Stomach smooth muscle (tissue), 2 donors: ENCODE results near the gene MCM3AP.

Experiments used
- H3K27ac ChIP-seq: one replicate; pipeline ENCODE4 v1.7.0; 2013; ENCODE audit warnings: mild to moderate bottlenecking, low read length, inconsistent platforms
- H3K27me3 ChIP-seq, 2 donors: one replicate each; pipeline ENCODE4 v1.7.0; 2013; ENCODE audit warnings: low read length in 2 of 2; ENCODE audit not compliant: insufficient read depth in 2 of 2, control insufficient read depth in 1 of 2
- H3K36me3 ChIP-seq, 2 donors: one replicate each; pipeline ENCODE4 v1.7.0; 2013; ENCODE audit warnings: low read length in 2 of 2; ENCODE audit not compliant: control insufficient read depth in 2 of 2, insufficient read depth in 2 of 2
- H3K4me1 ChIP-seq: one replicate; pipeline ENCODE4 v1.7.0; 2013; ENCODE audit warnings: low read length; ENCODE audit not compliant: control insufficient read depth, insufficient read depth
- H3K4me3 ChIP-seq, 2 donors: one replicate each; pipeline ENCODE4 v1.7.0; 2013; ENCODE audit warnings: low read length in 2 of 2
- H3K9ac ChIP-seq, 2 donors: one replicate each; pipeline ENCODE4 v1.7.0; 2013; ENCODE audit warnings: low read length in 2 of 2, mild to moderate bottlenecking in 1 of 2
- H3K9me3 ChIP-seq, 2 donors: one replicate each; pipeline ENCODE4 v1.7.0; 2013; ENCODE audit warnings: low read length in 2 of 2; ENCODE audit not compliant: control insufficient read depth in 2 of 2
- donor health status: healthy.
- donor health status: Pancreatic carcinoma.

The MCM3AP gene

GRCh38 chr21:46323227-46323709 is 37.9 kb upstream of the MCM3AP start:
- peaks cover 19% of the 10 kb centered on the region for H3K4me1 ChIP-seq
- no peaks in the 10 kb centered on the region for H3K9me3 ChIP-seq
- peak overlapping the region; percentile 85 to 93 for H3K4me3 ChIP-seq
- H3K9ac ChIP-seq: peak overlapping the region; percentile 42 to 69
- no peak overlapping the region for H3K27ac ChIP-seq
- H3K36me3 ChIP-seq: no peaks in the 10 kb centered on the region
- no peaks in the 10 kb centered on the region for H3K27me3 ChIP-seq

DNA sequence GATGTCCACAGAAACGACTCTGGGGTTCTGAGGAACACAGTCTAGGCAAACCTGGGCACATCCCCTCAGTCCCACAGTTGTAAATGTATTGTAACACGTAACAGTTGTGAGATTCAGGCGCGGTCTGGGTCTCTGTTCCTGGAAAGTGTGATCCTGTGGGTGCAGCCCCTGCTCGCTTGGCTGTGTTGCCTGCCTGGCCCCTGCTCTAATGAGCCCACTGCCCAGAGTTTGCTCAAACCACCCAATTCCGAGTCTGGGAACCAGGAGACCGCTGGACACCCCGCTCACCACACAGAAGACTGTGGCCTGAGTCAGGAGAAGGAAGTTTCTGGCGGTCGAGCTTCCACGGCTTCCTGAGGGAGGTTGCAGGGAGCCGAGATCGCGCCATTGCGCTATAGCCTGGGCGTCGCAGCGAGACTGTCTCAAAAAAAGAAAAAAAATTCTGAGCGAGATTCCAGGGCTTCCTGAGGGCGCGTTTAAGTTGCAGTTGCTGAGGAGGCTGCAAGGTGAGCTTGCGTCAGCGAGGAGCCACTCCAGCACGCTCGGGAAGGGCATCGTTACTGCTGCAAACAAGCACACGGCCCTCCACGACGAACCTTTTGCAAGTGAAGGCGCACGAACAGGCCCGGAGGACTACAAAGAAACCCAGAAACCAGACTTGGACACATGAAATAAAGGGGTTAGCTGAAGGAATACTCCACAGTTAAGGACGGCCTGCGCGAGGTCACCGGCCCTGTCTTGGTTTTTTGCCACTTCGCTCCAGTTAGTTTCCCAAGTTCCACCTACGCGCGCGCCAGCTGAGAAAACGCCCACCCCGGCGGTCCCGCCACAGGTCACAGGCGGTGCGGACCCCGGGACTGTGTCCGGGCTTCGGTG is 37.2 kb upstream of the MCM3AP start:
- H3K27ac ChIP-seq: no peak overlapping the region
- no peaks in the 10 kb centered on the region for H3K9me3 ChIP-seq
- peak overlapping the region; percentile 85 to 93 for H3K4me3 ChIP-seq
- H3K36me3 ChIP-seq: no peaks in the 10 kb centered on the region
- no peaks in the 10 kb centered on the region for H3K27me3 ChIP-seq
- peaks cover 19% of the 10 kb centered on the region for H3K4me1 ChIP-seq
- H3K9ac ChIP-seq: peak overlapping the region; percentile 42 to 69

DNA sequence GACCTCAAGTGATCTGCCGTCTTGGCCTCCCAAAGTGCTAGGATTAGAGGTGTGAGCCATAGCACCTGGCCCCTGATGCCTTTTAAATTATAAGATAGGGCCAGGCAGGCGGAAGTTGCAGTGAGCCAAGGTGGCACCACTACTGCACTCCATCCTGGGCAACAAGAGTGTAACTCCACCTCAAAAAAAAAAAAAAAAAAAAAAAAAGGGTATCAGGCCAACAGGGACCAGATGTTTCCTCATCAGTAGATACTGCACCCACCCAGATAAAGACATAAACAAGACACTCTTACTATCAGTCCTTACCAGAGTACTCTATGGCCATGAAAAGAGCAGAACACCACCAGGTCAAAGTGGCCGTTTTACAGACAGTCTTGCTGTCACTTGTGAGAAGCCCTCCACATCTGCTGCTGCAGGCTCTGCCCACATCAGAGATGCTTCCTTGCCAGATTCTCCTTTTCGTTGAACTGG is 35.0 kb upstream of the MCM3AP start:
- Histone ChIP-seq H3K4me3 (no peak overlapping the region), H3K4me1 (peaks cover 16% of the 10 kb centered on the region), H3K9ac (no peak overlapping the region), H3K9me3 (no peaks in the 10 kb centered on the region), H3K27ac (no peak overlapping the region), H3K36me3 (no peaks in the 10 kb centered on the region), H3K27me3 (no peaks in the 10 kb centered on the region)

DNA sequence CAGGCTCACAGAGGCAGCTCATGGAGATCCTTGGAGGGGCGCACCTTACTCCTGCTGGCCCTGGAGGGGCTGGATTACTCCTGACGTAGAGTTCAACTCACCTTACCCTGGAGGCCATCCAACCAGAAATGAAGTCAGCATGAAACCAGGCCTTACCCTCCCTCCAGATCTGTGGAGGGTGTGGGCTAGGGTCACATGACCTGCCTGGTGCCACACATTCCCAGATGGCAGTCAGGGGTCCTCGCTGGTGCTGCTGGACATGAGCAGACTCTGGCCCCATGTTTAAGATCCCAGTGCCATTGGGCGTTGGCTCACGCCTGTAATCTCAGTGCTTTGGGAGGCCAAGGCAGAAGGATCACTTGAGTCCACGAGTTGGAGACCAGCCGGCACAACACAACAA is 33.8 kb upstream of the MCM3AP start:
- Histone ChIP-seq H3K27me3 (no peaks in the 10 kb centered on the region), H3K27ac (no peak overlapping the region), H3K9me3 (no peaks in the 10 kb centered on the region), H3K9ac (no peak overlapping the region), H3K4me1 (peaks cover 14% of the 10 kb centered on the region), H3K4me3 (no peak overlapping the region), H3K36me3 (no peaks in the 10 kb centered on the region)

DNA sequence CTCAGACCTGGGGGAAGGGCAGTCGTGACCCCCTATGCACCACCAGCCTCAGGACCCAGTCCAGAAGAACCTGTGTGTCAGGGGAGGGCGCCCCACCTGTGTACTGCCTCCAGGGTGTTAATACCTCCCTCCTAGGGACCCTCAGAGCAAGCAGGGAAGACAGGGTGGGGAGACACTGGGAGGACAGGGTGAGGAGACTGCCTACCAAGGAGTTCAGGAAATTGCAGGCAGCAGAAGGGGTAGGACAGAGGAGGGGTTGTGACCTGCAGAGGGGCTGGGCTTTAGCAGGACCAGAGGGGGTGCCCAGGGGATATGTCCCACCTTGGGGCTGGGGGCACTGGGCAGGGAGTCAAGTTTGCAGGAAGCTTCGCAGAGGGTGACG is 33.0 kb upstream of the MCM3AP start:
- no peak overlapping the region for H3K27ac ChIP-seq
- H3K27me3 ChIP-seq: no peaks in the 10 kb centered on the region
- H3K9me3 ChIP-seq: no peaks in the 10 kb centered on the region
- H3K4me1 ChIP-seq: peaks cover 14% of the 10 kb centered on the region
- no peak overlapping the region for H3K9ac ChIP-seq
- no peak overlapping the region for H3K4me3 ChIP-seq
- H3K36me3 ChIP-seq: no peaks in the 10 kb centered on the region

DNA sequence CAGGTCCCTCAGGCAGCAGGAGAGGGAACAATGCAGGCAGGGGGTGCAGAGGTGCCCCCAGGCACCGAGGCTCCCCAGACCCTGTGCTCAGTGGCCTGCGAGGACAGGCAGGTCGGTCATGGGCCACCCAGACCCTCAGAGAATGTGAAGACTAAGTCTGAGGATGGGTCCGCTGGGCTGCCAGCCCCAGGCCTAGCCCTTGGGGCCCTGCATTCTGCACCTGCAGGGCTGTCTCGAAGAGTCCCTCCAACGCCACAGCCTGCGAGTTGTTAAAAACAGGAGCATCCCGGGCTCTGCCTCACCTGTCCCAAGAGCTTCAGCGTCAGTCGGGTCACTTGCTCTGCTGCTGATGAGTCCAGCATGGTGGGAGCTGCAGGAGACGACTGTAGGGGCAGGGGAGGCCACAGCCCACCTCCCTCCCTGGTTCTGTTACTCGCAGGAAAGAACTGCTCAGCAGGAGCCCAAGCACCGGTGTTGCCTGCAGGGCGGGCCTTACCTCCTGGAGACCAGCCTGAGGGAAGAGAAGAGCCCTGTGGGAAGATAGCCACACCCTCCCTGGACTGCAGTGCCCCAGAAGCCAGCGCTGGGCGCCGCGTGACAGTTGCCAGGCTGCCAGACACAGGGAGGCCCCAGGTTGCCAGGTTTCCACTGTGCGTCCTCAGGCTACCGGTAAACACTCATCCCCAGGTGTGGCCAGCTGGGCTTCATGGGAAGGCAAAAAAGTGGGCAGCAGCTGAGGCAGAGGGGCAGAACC is 32.5 kb upstream of the MCM3AP start:
- Histone ChIP-seq H3K36me3 (no peaks in the 10 kb centered on the region), H3K4me1 (peaks cover 8% of the 10 kb centered on the region), H3K9me3 (no peaks in the 10 kb centered on the region), H3K4me3 (no peak overlapping the region), H3K27ac (no peak overlapping the region), H3K27me3 (no peaks in the 10 kb centered on the region), H3K9ac (no peak overlapping the region)

DNA sequence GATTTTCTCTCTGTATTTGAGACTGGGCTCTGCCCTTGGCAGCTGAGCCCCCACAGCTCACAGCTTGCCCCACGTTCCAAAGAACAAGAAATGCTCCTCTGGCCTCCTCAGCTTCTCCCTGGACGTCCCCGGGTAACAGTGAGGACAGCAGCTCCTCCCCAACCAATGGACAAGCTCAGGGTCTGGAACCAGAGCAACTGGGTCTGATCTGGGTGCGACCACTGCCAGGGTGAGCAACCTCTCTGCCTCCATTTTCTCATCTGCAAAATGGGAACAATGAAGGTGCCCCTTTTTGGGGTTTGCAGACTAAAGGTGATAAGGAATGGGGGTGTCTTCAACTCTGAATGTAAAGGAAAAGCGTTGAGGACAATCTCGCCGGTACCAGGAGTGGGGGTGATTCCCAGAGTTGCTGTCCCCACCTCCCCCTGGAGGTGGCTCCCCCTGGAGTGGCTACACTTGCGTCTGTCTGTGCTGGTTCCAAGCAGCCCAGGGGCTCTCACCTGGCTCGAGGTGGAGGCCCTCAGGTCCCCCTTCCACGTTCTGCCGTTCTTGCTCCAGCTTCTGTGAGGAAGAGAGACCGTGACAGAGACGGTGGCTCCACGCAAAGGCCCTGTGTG is 31.4 kb upstream of the MCM3AP start:
- H3K4me3 ChIP-seq: no peak overlapping the region
- no peak overlapping the region for H3K9ac ChIP-seq
- no peaks in the 10 kb centered on the region for H3K9me3 ChIP-seq
- no peak overlapping the region for H3K27ac ChIP-seq
- H3K27me3 ChIP-seq: no peaks in the 10 kb centered on the region
- no peaks in the 10 kb centered on the region for H3K4me1 ChIP-seq
- H3K36me3 ChIP-seq: no peaks in the 10 kb centered on the region

- no peak overlapping the region for H3K9ac ChIP-seq
These were observed 29.1 kb upstream of the MCM3AP start for GRCh38 chr21:46314441-46315020.

GRCh38 chr21:46312949-46313348 is 27.5 kb upstream of the MCM3AP start:
- H3K9ac ChIP-seq: no peak overlapping the region
- no peaks in the 10 kb centered on the region for H3K9me3 ChIP-seq
- H3K4me1 ChIP-seq: no peaks in the 10 kb centered on the region
- no peaks in the 10 kb centered on the region for H3K27me3 ChIP-seq
- no peak overlapping the region for H3K4me3 ChIP-seq
- no peak overlapping the region for H3K27ac ChIP-seq
- no peaks in the 10 kb centered on the region for H3K36me3 ChIP-seq

More at GRCh38 chr21:46314441-46315020, 29.1 kb upstream of the MCM3AP start:
- Histone ChIP-seq H3K4me3 (no peak overlapping the region), H3K27ac (no peak overlapping the region), H3K4me1 (no peaks in the 10 kb centered on the region), H3K27me3 (no peaks in the 10 kb centered on the region), H3K36me3 (no peaks in the 10 kb centered on the region), H3K9me3 (no peaks in the 10 kb centered on the region)

- no peak overlapping the region for H3K4me3 ChIP-seq
- H3K9ac ChIP-seq: no peak overlapping the region
- H3K4me1 ChIP-seq: no peaks in the 10 kb centered on the region
- no peak overlapping the region for H3K27ac ChIP-seq
- no peaks in the 10 kb centered on the region for H3K27me3 ChIP-seq
- no peaks in the 10 kb centered on the region for H3K9me3 ChIP-seq
- no peaks in the 10 kb centered on the region for H3K36me3 ChIP-seq
These were observed 26.2 kb upstream of the MCM3AP start for GRCh38 chr21:46311568-46311967.
